Limb (tissue), 2 donors: ENCODE data around the gene GNG4.
"Not testable (repeated sequence)": the region's sequence is repeated elsewhere in the genome, so short reads cannot be mapped to it uniquely, and the experiment has no call there.

Experiments
- DNase-seq, 2 donors: peaks; one replicate each; pipeline ENCODE4 v3.0.0-alpha.2; 2016; ENCODE audit errors: extremely low spot score in 2 of 2

The GNG4 gene

DNA sequence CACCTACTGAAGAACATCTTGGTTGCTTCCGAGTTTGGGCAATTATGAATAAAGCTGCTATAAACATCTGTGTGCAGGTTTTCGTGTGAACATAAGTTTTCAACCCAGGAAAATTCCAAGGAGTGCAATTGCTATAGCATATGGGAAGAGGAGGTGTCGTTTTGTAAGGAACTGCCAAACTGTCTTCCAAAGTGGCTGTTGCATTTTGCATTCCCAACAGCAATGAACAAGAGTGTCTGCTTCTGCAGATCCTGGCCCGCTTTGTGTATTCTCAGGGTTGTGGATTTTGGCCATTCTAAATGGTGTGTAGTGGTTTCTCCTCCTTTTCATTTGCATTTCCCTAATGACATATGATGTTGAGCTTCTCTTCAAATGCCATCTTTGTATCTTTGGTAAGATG is 23.8 kb downstream of the GNG4 start:
- DNase-seq: no peak

DNA sequence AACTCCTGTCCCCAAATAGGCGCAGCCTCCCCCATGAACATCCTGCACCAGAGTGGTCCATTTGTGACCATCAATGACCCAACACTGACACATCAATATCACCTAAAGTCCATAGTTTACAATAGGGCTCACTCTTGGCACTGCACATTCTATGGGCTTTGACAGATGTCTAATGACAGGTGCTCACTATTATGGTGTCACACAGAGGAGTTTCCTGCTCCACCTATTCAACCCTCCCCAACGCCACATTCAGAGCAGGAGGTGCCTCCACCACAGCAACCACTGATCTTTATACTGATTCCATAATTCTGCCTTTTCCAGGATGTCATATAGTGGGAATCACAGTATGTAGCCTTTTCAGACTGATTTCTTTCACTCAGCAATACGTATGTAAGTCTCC is 24.2 kb downstream of the GNG4 start:
- DNase-seq: no peak

- DNase-seq: peak in 1 of 2 donors; percentile 36
Observed at GRCh38 chr1:235624721-235625333, 24.8 kb downstream of the GNG4 start.

DNA sequence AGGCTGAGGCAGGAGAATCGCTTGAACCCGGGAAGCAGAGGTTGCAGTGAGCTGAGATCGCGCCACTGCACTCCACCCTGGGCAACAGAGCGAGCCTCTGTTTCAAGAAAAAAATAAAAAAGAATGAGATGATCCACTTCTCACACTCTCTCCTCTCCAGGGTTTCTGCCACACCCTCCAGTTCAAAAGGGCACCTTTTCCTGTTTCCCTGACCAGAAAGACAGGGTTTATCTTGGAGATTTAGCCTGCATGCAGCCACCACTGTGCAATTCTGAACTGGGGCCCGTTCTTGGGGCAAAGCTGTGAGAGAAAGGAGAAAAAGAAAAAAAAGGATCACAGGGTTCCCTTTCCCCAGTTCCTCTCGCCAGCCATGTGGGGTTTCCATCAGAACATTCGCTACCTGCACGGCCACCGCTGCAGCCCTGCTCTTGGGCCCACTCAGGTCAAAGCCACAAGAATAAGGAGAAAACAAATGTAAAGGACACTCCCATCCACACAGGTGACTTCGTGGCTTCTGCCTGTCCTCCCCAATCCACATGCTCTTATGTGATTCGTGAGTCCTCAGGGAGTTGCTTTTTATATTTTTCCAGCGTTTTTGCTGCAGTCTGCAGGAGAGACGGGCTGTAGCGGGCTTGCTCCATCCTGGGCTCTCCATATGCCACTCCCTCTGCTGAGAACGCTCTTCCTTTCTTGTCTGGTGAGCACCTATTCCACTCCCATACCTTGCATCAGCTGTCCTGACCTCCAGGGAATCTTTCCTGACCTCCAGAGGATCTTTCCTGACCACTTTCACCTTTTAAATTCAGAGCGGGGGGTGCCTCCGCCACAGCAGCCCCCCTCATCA is 26.4 kb downstream of the GNG4 start:
- DNase-seq: no peak

DNA sequence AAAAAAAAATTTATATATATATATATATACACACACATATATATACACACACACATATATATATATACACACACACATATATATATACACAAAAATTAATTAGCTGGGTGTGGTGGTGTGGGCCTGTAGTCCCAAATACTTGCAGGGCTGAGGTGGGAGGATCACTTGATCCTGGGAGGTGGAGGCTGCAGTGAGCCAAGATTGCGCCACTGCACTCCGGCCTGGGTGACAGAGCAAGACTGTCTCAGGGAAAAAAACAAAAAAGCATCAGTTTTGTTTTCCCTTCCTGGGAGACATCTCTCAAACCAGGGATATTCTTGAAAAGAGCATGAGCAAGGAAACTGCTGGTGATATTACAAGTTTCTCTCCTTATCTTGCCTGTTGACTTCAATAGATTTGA is 30.4 kb downstream of the GNG4 start:
- not testable (repeated sequence) for DNase-seq

DNA sequence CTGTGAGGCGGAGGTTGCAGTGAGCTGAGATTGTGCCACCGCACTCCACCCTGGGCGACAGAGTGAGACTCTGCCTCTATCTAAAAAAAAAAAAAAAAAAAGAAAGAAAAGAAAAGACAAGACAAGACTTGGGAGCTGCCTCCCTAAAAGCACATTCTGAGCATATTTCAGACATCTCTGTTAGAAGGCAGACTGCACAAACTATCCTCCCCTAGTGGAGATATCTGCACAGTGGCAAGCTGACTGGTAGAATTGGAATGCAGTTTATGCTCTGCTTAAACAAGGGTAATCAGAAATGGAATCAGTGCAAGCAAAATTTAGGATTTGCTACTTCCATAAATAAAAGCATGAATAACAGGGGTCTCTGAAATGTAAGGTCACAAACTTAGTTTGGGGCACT is 31.8 kb downstream of the GNG4 start:
- no peak for DNase-seq

DNA sequence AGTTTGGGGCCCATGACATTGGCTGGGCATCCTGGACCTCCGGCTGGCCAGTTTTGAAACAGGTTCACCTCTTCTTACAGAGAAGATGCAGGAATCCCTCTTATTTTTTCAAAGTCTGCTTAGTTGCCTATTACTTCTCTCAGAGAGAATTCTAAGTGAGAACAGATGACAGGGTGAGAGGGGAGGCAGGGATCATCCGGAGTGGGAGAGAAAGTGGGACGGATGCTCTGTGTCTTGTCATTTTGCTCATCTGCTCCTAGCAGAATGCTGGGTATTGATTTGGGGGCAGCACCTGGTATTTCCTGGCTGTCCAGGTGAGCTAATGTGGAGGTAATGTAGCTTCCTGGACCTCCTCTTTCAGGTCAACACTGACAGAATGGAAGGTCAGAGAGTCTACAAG is 32.4 kb downstream of the GNG4 start:
- no peak for DNase-seq

- DNase-seq: no peak
Observed at GRCh38 chr1:235614442-235614954, 35.1 kb downstream of the GNG4 start.

DNA sequence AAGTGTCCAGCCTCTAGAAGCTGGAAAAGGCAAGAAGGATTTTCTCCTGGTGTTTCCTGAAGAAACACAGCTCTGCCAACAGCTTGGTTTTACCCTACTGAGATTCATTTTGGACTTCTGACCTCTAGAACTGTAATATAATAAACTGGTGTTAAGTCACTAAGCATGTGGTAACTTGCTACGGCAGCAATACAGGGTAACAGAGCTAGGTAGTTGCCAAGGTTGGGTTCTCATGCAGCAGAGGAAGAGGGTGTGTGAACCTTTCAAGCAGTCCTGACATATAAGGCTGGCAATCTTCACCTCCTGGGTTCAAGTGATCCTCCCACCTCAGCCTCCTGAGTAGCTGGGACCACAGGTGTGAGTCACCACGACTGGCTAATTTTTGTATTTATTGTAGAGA is 36.0 kb downstream of the GNG4 start:
- DNase-seq: no peak

DNA sequence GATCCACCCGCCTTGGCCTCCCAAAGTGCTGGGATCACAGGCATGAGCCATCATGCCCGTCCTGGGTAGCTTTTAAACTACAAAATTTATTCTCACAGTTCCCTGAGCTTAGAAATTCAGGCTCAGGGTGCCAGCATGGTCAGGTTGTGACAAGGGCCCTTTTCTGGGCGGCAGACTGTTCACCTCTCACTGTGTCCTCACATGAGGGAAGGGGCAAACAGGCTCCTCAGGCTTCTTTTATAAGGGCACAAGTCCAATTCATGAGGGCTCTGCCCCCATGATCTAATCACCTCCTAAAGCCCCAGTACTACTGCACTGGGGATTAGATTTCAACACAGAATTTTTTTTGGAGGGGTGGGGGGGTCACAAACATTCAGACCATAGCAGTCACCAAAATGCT is 36.8 kb downstream of the GNG4 start:
- no peak for DNase-seq

DNA sequence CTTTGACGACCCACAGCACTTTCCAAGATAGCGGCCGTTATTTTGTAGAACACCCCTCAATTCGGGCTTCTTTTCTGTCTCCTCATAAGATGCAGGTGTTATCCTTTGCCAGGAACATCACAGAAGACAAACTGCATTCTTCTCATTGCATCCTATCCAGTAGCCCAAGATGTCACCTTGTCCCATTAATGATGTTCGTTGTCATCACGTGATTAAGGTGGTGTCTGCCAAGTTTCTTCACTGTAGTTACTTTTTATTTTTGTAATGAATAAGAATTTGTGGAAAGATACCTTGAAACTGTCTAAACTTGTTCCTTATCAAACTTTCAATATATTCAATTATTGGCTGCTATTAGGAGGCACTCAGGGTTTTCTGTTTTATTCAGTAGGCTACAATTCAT is 39.4 kb downstream of the GNG4 start:
- no peak for DNase-seq

DNA sequence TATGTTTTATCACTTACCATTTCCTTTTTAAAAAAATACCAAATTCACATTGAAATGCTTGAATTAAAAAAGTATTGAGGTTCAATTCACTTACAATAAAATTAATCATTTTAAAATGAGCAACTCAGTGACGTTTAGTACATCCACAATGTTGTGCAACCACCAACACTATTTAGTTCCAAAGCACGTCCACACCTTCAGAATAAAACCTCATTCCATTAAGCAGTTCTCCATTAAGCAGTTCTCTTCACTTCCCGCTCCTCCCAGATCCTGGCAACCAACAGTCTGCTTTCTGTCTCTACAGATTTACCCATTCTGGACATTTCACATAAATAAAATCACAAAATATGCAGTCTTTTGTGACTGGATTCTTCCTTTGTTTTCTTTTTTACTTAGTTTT is 41.3 kb downstream of the GNG4 start:
- DNase-seq: no peak

GRCh38 chr1:235607284-235607683 is 42.3 kb downstream of the GNG4 start:
- no peak for DNase-seq

- DNase-seq: no peak
Observed at GRCh38 chr1:235601104-235601503, 48.5 kb downstream of the GNG4 start.

GRCh38 chr1:235599536-235599935 is 50.0 kb downstream of the GNG4 start:
- DNase-seq: no peak

- no peak for DNase-seq
Observed at GRCh38 chr1:235597867-235598553, 51.6 kb downstream of the GNG4 start.

- DNase-seq: no peak
Observed at GRCh38 chr1:235595079-235595478, 54.5 kb downstream of the GNG4 start.

GRCh38 chr1:235594281-235594895 is 55.2 kb downstream of the GNG4 start:
- not testable (repeated sequence) for DNase-seq

- DNase-seq: no peak
Observed at GRCh38 chr1:235588916-235589515, 60.6 kb downstream of the GNG4 start.

DNA sequence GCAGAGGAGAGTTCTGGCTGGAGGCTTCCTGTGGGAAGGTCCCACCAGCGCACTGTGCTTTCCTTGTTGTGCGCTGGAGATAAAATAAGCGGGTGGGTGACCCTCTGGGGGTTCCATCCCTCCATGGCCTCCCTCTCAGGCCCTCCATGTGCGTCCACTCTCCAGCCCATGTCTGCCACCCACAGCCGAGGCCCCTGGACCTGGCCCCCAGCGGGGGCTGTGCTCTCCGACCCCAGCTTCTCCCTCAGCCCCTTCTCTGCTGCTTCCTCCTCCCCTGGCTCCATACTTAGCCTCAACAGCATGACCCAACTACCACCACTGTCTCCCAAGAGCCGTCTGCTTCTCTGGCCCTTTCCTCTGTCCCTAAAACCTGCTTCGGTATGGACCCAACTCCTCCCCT is 61.4 kb downstream of the GNG4 start:
- no peak for DNase-seq

GRCh38 chr1:235586992-235587391 is 62.6 kb downstream of the GNG4 start:
- DNase-seq: no peak

DNA sequence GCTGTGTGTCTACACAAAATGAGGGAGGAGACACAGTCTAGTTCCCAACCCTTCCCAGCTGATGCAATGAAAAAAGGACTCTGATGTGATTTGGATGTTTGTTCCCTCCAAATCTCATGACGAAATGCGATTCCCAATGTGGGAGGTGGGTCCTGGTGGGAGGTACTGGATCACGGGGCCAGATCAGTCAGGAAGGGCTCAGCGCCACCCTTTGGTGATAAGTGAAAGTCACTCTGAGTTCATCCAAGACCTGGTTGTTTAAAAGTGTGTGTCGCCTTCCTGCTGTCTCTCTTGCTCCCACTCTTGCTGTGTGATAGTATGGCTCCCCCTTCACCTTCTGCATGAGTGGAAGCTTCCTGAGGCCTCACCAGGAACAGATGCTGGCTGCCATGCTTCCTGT is 63.2 kb downstream of the GNG4 start:
- DNase-seq: no peak
